GM19372 (cell line): Measurements from ENCODE around the gene OR56A1.

Experiments used
- ATAC-seq: cut with Tn5 transposase; IDR thresholded peaks from one replicate; pipeline ENCODE4 v1.9.1; 2021; ENCODE audit warnings: mild to moderate bottlenecking, low read depth, moderate library complexity; ENCODE audit not compliant: unreplicated experiment

OR56A1 gene

GRCh38 chr11:5992150-5992549 is 38.4 kb downstream of the OR56A1 start:
- ATAC-seq, result no peak

- no peak for ATAC-seq
These were observed 41.4 kb downstream of the OR56A1 start for GRCh38 chr11:5989203-5989602.

- no peak for ATAC-seq
These were observed 43.7 kb downstream of the OR56A1 start, which contains the start of gene OR52L1 for GRCh38 chr11:5986885-5987284. Gene OR52L1 (minus strand): TSS chr11:5986985. CDS start chr11:5986930, 55 bp downstream.

GRCh38 chr11:5983443-5983842 is 47.1 kb downstream of the OR56A1 start:
- ATAC-seq, result no peak

- ATAC-seq, result no peak
These were observed 57.0 kb downstream of the OR56A1 start for GRCh38 chr11:5973530-5973929.
